Spinal cord (tissue), 10 donors: ENCODE data around the gene PRKAB1. TPM values are rescaled to one million over a fixed set of nuclear protein-coding genes. Genes with fewer than 3 reads are reported as not detected.
"Not testable (repeated sequence)": the region's sequence is repeated elsewhere in the genome, so short reads cannot be mapped to it uniquely, and the experiment has no call there.

ENCODE experiments used
- DNase-seq, 6 donors: peaks; one replicate each; pipeline versions ENCODE4 v3.0.0 to v3.0.0-alpha.2; 2013 to 2015; ENCODE audit warnings: low spot score in 6 of 6, low read depth in 4 of 6
- H3K27ac ChIP-seq: one replicate; pipeline ENCODE4 v1.5.1; 2013; ENCODE audit warnings: low read depth, low read length, control low read depth
- H3K27me3 ChIP-seq: one replicate; pipeline ENCODE4 v1.6.1; 2013; ENCODE audit warnings: low read length; ENCODE audit not compliant: control insufficient read depth, insufficient read depth
- H3K36me3 ChIP-seq: one replicate; pipeline ENCODE4 v1.6.1; 2013; ENCODE audit warnings: low read length; ENCODE audit not compliant: control insufficient read depth, insufficient read depth
- H3K4me1 ChIP-seq: one replicate; pipeline ENCODE4 v1.6.1; 2013; ENCODE audit warnings: low read length; ENCODE audit not compliant: control insufficient read depth, insufficient read depth
- H3K4me3 ChIP-seq: one replicate; pipeline ENCODE4 v1.5.1; 2013; ENCODE audit warnings: low read depth, low read length, control low read depth
- H3K9me3 ChIP-seq: one replicate; pipeline ENCODE4 v1.6.1; 2013; ENCODE audit warnings: low read length; ENCODE audit not compliant: control insufficient read depth, insufficient read depth
- WGBS: methylation state at CpG from one replicate; pipeline ENCODE4 v1.1.5; 2013; ENCODE audit warnings: missing lambda C conversion rate; ENCODE audit not compliant: insufficient coverage; 5-methylcytosine and 5-hydroxymethylcytosine counted together
- polyA plus RNA-seq, 2 donors: library from polyadenylated mRNA; unstranded; fragments of 120-200 nt; gene quantifications; one replicate each; pipeline ENCODE4 v1.2.1, GENCODE V29; 2013; ENCODE audit not compliant: insufficient read length in 2 of 2
- total RNA-seq, 2 donors: library from RNA; depleted of rRNA in 1 of 2; stranded (reverse); fragments of 120-200 nt in 1 of 2; fragments of >200 nt in 1 of 2; gene quantifications; one replicate each; pipeline versions ENCODE4 v1.2.3 to v1.2.4, GENCODE V29; 2013 to 2014
- donor health status: healthy.

The PRKAB1 gene
- total and polyA plus RNA-seq, 4 donors: 17.4 to 41.2 (median 27.2) TPM

GRCh38 chr12:119630962-119631550 lies 36.9 kb upstream of the PRKAB1 start:
- H3K36me3 ChIP-seq: no peaks in the 10 kb centered on the region
- DNase-seq: no peak
- H3K4me3 ChIP-seq: no peak overlapping the region
- H3K27me3 ChIP-seq: no peaks in the 10 kb centered on the region
- H3K4me1 ChIP-seq: no peaks in the 10 kb centered on the region
- WGBS: 100% methylated on average over 1 of the region's 1 CpG
- H3K9me3 ChIP-seq: no peaks in the 10 kb centered on the region
- no peak overlapping the region for H3K27ac ChIP-seq

GRCh38 chr12:119631930-119632678 lies 35.8 kb upstream of the PRKAB1 start:
- Histone ChIP-seq H3K4me1 (no peaks in the 10 kb centered on the region), H3K27ac (no peak overlapping the region), H3K4me3 (no peak overlapping the region), H3K36me3 (no peaks in the 10 kb centered on the region), H3K27me3 (no peaks in the 10 kb centered on the region), H3K9me3 (no peaks in the 10 kb centered on the region)
- DNase-seq: no peak
- 40% methylated on average over 1 of the region's 4 CpGs for WGBS

- WGBS: no CpG with 5 or more reads among the region's 6 CpGs
- Histone ChIP-seq H3K27me3 (no peaks in the 10 kb centered on the region), H3K36me3 (no peaks in the 10 kb centered on the region), H3K9me3 (no peaks in the 10 kb centered on the region), H3K27ac (no peak overlapping the region), H3K4me3 (no peak overlapping the region), H3K4me1 (no peaks in the 10 kb centered on the region)
- peak in 1 of 6 donors; percentile 24 for DNase-seq
Measured at GRCh38 chr12:119634743-119635142, 33.2 kb upstream of the PRKAB1 start.

DNA sequence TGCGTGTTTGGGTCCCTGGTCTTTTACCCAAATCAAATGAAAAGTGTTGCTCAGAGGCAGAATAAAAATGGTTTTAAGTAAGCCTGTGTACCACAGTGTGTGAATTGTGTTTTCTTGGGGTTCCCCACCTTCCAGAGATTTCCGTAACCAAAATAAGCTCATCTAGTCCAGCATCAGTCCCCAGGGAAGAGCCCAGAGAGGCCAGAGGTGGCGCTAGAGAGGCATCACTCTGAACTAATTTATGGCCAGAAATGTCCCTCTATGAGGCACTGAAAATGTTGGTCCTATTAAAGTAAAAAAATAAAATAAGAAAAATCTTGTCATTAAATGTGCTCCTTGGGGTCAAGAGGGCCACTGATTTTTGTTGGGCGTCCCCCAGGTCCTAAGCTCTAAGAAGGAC lies 24.9 kb upstream of the PRKAB1 start:
- Histone ChIP-seq H3K27me3 (no peaks in the 10 kb centered on the region), H3K27ac (no peak overlapping the region), H3K4me3 (no peak overlapping the region), H3K4me1 (no peaks in the 10 kb centered on the region), H3K36me3 (no peaks in the 10 kb centered on the region), H3K9me3 (no peaks in the 10 kb centered on the region)
- DNase-seq: no peak
- 100% methylated on average over 1 of the region's 4 CpGs for WGBS

GRCh38 chr12:119644930-119645329 lies 23.0 kb upstream of the PRKAB1 start:
- H3K4me3 ChIP-seq: no peak overlapping the region
- no peaks in the 10 kb centered on the region for H3K9me3 ChIP-seq
- peak in 1 of 6 donors; percentile 8 for DNase-seq
- H3K36me3 ChIP-seq: no peaks in the 10 kb centered on the region
- H3K27ac ChIP-seq: no peak overlapping the region
- no peaks in the 10 kb centered on the region for H3K27me3 ChIP-seq
- 95% methylated on average over 2 of the region's 3 CpGs for WGBS
- no peaks in the 10 kb centered on the region for H3K4me1 ChIP-seq

DNA sequence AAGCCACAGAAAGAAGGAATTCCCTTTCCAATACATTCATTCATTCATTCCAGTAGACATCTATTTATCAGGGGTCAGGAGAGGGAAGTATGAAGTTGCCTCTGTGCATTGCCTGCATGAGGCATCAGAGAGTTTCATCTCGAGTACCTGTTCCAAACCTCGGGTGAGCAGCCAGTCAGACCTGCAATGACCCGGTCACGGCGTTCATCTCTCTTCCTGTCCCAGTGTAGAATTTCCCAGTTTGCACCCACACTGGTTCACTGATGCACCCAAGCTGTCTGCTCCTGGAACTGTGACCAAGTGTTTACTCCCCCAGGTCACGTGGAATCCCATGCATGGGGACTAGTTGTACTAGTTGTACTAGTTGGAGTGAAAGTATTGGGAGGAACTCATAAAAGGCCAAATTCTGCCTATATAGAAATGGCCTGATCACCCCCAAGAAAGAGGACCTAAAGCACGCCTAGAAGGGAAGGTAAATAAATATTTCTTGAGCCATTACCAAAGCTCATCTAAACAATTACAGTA lies 22.3 kb upstream of the PRKAB1 start:
- no peaks in the 10 kb centered on the region for H3K4me1 ChIP-seq
- no peaks in the 10 kb centered on the region for H3K27me3 ChIP-seq
- 93% methylated on average over 5 of the region's 7 CpGs for WGBS
- no peak overlapping the region for H3K4me3 ChIP-seq
- no peaks in the 10 kb centered on the region for H3K9me3 ChIP-seq
- DNase-seq: no peak
- no peak overlapping the region for H3K27ac ChIP-seq
- H3K36me3 ChIP-seq: no peaks in the 10 kb centered on the region

DNA sequence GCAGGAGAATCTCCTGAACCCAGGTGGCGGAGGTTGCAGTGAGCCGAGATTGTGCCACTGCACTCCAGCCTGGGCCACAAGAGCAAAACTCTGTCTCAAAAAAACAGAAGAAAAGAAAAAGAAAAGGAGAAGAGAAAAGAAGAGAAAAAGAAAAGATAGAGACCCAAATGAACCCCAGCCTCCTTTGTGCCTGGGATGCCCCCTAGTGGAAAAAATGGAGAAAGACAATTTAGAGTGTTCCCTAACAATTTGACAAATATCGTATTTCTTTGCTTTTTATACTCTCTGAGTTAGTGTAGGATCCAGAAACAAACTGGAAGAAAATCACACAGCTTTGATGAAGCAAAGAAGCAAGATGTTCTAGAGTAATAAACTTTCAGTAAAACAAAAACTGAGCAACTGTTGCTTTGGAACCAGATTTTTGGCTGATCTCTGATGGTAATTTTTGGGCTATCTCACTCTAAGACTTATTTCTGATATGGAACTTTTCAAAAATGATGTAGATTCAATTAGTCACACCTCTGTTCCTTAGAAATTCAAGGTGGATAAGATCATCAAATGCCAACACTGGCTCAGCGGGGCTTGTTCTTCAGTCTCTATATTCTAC lies 18.6 kb upstream of the PRKAB1 start:
- Histone ChIP-seq H3K27ac (no peak overlapping the region), H3K4me3 (no peak overlapping the region), H3K27me3 (no peaks in the 10 kb centered on the region), H3K4me1 (no peaks in the 10 kb centered on the region), H3K9me3 (peaks cover 9% of the 10 kb centered on the region), H3K36me3 (no peaks in the 10 kb centered on the region)
- 75% methylated on average over 2 of the region's 4 CpGs for WGBS
- DNase-seq: peak in 2 of 6 donors; percentile 20 to 69

DNA sequence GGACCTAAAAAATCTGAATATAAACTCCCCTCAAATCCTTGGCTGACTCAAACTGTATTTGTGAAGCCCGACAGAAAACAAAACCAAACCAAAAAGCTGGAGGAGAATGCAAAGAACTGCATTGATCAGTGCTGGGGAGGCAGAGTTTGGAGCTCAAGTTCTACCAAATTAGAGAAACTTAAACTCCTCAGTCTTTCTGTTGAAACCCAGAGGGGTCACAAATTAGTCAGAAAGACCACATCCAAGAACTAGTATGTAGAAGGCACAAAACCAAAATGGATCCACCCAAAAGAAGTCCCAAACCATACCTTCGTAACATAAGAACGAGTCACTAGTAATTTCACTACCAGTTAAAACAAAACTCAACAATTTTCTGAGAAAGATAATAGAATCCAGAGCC lies 15.3 kb upstream of the PRKAB1 start:
- Histone ChIP-seq H3K36me3 (no peaks in the 10 kb centered on the region), H3K4me3 (no peak overlapping the region), H3K27me3 (no peaks in the 10 kb centered on the region), H3K4me1 (no peaks in the 10 kb centered on the region), H3K27ac (no peak overlapping the region), H3K9me3 (peaks cover 10% of the 10 kb centered on the region)
- WGBS: no CpG with 5 or more reads among the region's 3 CpGs
- no peak for DNase-seq

- not testable (repeated sequence) for H3K4me1 ChIP-seq, H3K27me3 ChIP-seq, H3K27ac ChIP-seq, H3K36me3 ChIP-seq, H3K4me3 ChIP-seq, DNase-seq
- 88% methylated on average over 2 of the region's 2 CpGs for WGBS
- H3K9me3 ChIP-seq: peaks cover 10% of the 10 kb centered on the region
Measured at GRCh38 chr12:119657001-119657400, 10.9 kb upstream of the PRKAB1 start.
